SU-DHL-6 (cell line): ENCODE results near the gene SFTA2.
A peak's percentile ranks its signal among the peaks of the same experiment; 100 is the strongest.

Source experiments
- H2AFZ ChIP-seq: fragments of 200-600 bp; sonication (generic); 2 replicates; pipeline ENCODE4 v1.6.1; 2014; ENCODE audit warnings: low read depth, mild to moderate bottlenecking, moderate library complexity, mixed read lengths, antibody characterized with exemption, low read length; ENCODE audit not compliant: severe bottlenecking
- H3F3A ChIP-seq: fragments of 200-600 bp; shearing (Covaris generic); 2 replicates; pipeline ENCODE4 v1.6.0; 2016; ENCODE audit warnings: antibody characterized with exemption, mild to moderate bottlenecking; ENCODE audit not compliant: insufficient read depth
- H3K27ac ChIP-seq: fragments of 200-600 bp; sonication (generic); 2 replicates; pipeline ENCODE4 v1.5.1; 2016; ENCODE audit warnings: low read depth, mild to moderate bottlenecking, low read length, moderate library complexity, mixed read lengths
- H3K27me3 ChIP-seq: fragments of 200-600 bp; sonication (generic), shearing (Covaris generic); 2 replicates; pipeline ENCODE4 v1.6.0; 2014; ENCODE audit warnings: mild to moderate bottlenecking, low read length
- H3K36me3 ChIP-seq: fragments of 200-600 bp; sonication (generic); 2 replicates; pipeline ENCODE4 v1.6.1; 2014; ENCODE audit warnings: mild to moderate bottlenecking, low read length, mixed read lengths
- H3K4me2 ChIP-seq: fragments of 300-600, 200-600 bp; shearing (Covaris generic), sonication (generic); 2 replicates; pipeline ENCODE4 v1.6.0; 2014; ENCODE audit warnings: low read length, low read depth, mild to moderate bottlenecking; ENCODE audit not compliant: poor library complexity, severe bottlenecking
- H3K4me3 ChIP-seq: fragments of 200-600 bp; sonication (generic); 2 replicates; pipeline ENCODE4 v1.5.1; 2014; ENCODE audit warnings: antibody characterized with exemption, low read length, mild to moderate bottlenecking, mixed read lengths; ENCODE audit not compliant: insufficient read depth, poor library complexity, severe bottlenecking
- H3K79me2 ChIP-seq: fragments of 200-600 bp; sonication (generic); 2 replicates; pipeline ENCODE4 v1.6.1; 2014; ENCODE audit warnings: mild to moderate bottlenecking, low read length, moderate library complexity; ENCODE audit not compliant: insufficient read depth
- H3K9ac ChIP-seq: fragments of 200-600 bp; sonication (generic); 2 replicates; pipeline ENCODE4 v1.7.0; 2014; ENCODE audit warnings: mild to moderate bottlenecking, low read length
- H3K9me2 ChIP-seq: fragments of 200-600 bp; sonication (generic); replicated peaks from 2 replicates; pipeline ENCODE4 v1.6.1; 2014; ENCODE audit warnings: low read length; ENCODE audit not compliant: insufficient read depth
- H3K9me3 ChIP-seq: fragments of 200-600 bp; sonication (generic); 2 replicates; pipeline ENCODE4 v1.6.1; 2014; ENCODE audit warnings: low read length, mixed read lengths; ENCODE audit not compliant: insufficient read depth
- H4K20me1 ChIP-seq: fragments of 200-600 bp; sonication (generic); 2 replicates; pipeline ENCODE4 v1.6.1; 2014; ENCODE audit warnings: low read depth, mild to moderate bottlenecking, antibody characterized with exemption, low read length, moderate library complexity, mixed read lengths
- EZH2phosphoT487 ChIP-seq: fragments of 200-600 bp; sonication (generic), shearing (Covaris generic); conservative IDR thresholded peaks from 2 replicates; pipeline ENCODE4 v1.6.1; 2018; ENCODE audit warnings: mild to moderate bottlenecking, antibody characterized with exemption, low read length, moderate library complexity, mixed read lengths
- TF ChIP-seq, protein P1 (sequence below): fragments of 200-600 bp; sonication (generic); IDR thresholded peaks from one replicate; pipeline ENCODE4 v1.5.1; 2017; ENCODE audit warnings: antibody characterized with exemption, mild to moderate bottlenecking, low read length, moderate library complexity; ENCODE audit not compliant: insufficient read depth, poor library complexity, severe bottlenecking

Gene SFTA2

DNA sequence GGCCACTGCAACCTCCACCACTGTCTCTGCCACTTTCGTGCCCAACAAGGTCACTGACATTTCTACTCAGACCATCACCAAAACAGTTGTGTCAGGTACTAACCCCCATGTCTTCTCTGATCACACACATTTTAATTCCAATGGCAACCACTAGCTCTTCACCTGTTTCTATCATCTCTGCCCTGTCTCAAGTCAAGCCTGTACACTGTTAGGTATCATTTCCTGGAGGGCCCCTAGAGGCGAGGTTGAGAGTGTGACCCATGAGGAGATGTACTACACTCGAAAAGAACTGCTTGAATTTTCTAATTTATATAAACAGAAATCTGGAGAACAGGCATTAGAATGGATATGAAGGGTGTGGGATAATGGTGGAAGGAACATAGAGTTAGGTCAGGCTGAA is 34.2 kb upstream of the SFTA2 start:
- no peak overlapping the region for H3K4me3 ChIP-seq
- H3K27ac ChIP-seq = no peak overlapping the region

GRCh38 chr6:30965140-30965601 is 33.2 kb upstream of the SFTA2 start:
- no peak overlapping the region for H3K4me2 ChIP-seq
- no peak for TF ChIP-seq EZH2phosphoT487
- TF ChIP-seq, protein P1, sequence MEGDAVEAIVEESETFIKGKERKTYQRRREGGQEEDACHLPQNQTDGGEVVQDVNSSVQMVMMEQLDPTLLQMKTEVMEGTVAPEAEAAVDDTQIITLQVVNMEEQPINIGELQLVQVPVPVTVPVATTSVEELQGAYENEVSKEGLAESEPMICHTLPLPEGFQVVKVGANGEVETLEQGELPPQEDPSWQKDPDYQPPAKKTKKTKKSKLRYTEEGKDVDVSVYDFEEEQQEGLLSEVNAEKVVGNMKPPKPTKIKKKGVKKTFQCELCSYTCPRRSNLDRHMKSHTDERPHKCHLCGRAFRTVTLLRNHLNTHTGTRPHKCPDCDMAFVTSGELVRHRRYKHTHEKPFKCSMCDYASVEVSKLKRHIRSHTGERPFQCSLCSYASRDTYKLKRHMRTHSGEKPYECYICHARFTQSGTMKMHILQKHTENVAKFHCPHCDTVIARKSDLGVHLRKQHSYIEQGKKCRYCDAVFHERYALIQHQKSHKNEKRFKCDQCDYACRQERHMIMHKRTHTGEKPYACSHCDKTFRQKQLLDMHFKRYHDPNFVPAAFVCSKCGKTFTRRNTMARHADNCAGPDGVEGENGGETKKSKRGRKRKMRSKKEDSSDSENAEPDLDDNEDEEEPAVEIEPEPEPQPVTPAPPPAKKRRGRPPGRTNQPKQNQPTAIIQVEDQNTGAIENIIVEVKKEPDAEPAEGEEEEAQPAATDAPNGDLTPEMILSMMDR = no peak
- H3K9me3 ChIP-seq = no peaks in the 10 kb centered on the region
- H3F3A ChIP-seq = no peaks in the 10 kb centered on the region
- no peaks in the 10 kb centered on the region for H3K79me2 ChIP-seq
- no peaks in the 10 kb centered on the region for H3K9me2 ChIP-seq
- H3K27me3 ChIP-seq = no peaks in the 10 kb centered on the region
- H3K36me3 ChIP-seq = no peaks in the 10 kb centered on the region
- no peak overlapping the region for H3K9ac ChIP-seq
- H3K4me3 ChIP-seq = no peak overlapping the region
- H3K27ac ChIP-seq = no peak overlapping the region
- no peaks in the 10 kb centered on the region for H4K20me1 ChIP-seq
- no peak overlapping the region for H2AFZ ChIP-seq

More for the DNA sequence above, 34.2 kb upstream of the SFTA2 start:
- Histone ChIP-seq H3K9me2 (no peaks in the 10 kb centered on the region), H4K20me1 (no peaks in the 10 kb centered on the region), H3F3A (no peaks in the 10 kb centered on the region), H3K9ac (no peak overlapping the region), H3K9me3 (no peaks in the 10 kb centered on the region), H3K27me3 (no peaks in the 10 kb centered on the region), H2AFZ (no peak overlapping the region), H3K36me3 (no peaks in the 10 kb centered on the region), H3K79me2 (no peaks in the 10 kb centered on the region), H3K4me2 (no peak overlapping the region)
- TF ChIP-seq, protein P1 = peak; percentile 27
- TF ChIP-seq EZH2phosphoT487 = no peak

- H2AFZ ChIP-seq = no peak overlapping the region
- no peak overlapping the region for H3K27ac ChIP-seq
- no peak overlapping the region for H3K4me2 ChIP-seq
- TF ChIP-seq, protein P1 = no peak
- no peak for TF ChIP-seq EZH2phosphoT487
- no peak overlapping the region for H3K4me3 ChIP-seq
- no peaks in the 10 kb centered on the region for H4K20me1 ChIP-seq
- H3K9me2 ChIP-seq = no peaks in the 10 kb centered on the region
- H3K9me3 ChIP-seq = no peaks in the 10 kb centered on the region
- no peaks in the 10 kb centered on the region for H3K79me2 ChIP-seq
- H3F3A ChIP-seq = no peaks in the 10 kb centered on the region
- no peak overlapping the region for H3K9ac ChIP-seq
- H3K36me3 ChIP-seq = no peaks in the 10 kb centered on the region
- H3K27me3 ChIP-seq = no peaks in the 10 kb centered on the region
Measured at GRCh38 chr6:30964075-30964474, 32.1 kb upstream of the SFTA2 start.
